OCI-LY7 (cell line): ENCODE measurements around the gene GALNT11.

ENCODE experiments used
- EZH2phosphoT487 ChIP-seq: fragments of 200-600 bp; sonication (generic); IDR thresholded peaks from 2 replicates; pipeline ENCODE4 v1.6.1; 2018; ENCODE audit warnings: low read depth, borderline replicate concordance, mild to moderate bottlenecking, mixed run types, antibody characterized with exemption, low read length, moderate library complexity, mixed read lengths
- TF ChIP-seq, protein P1 (sequence below): fragments of 200-600 bp; sonication (generic); conservative IDR thresholded peaks from 2 replicates; pipeline ENCODE4 v1.5.1; 2014; ENCODE audit warnings: mild to moderate bottlenecking, antibody characterized with exemption, low read length, moderate library complexity, mixed read lengths

DNA sequence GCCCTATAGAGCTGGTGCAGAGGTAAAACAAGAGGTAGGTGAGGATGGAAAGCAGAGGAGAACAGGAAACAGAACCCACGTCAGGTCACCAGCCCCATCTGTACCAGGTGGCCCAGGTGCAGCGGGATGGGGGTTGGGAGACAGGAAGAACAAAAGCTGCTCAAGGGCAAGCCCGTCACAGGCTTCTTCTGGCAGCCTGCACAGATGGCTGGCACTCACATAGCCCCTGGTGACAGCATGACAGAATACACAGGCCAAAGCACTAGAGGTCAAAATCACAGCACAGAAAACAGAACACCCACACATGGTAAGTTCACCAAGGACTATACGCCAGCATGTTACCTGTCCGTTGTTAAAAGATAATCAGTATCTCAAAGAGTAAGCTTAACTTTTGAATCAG is 126.8 kb downstream of the GALNT11 start:
- TF ChIP-seq, protein P1, sequence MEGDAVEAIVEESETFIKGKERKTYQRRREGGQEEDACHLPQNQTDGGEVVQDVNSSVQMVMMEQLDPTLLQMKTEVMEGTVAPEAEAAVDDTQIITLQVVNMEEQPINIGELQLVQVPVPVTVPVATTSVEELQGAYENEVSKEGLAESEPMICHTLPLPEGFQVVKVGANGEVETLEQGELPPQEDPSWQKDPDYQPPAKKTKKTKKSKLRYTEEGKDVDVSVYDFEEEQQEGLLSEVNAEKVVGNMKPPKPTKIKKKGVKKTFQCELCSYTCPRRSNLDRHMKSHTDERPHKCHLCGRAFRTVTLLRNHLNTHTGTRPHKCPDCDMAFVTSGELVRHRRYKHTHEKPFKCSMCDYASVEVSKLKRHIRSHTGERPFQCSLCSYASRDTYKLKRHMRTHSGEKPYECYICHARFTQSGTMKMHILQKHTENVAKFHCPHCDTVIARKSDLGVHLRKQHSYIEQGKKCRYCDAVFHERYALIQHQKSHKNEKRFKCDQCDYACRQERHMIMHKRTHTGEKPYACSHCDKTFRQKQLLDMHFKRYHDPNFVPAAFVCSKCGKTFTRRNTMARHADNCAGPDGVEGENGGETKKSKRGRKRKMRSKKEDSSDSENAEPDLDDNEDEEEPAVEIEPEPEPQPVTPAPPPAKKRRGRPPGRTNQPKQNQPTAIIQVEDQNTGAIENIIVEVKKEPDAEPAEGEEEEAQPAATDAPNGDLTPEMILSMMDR: no peak
- TF ChIP-seq EZH2phosphoT487: no peak
